ENCODE data around the gene HOXB9. TPM values are rescaled to one million over a fixed set of nuclear protein-coding genes. Genes with fewer than 3 reads are reported as not detected.

HOXB9 gene
- total and polyA plus RNA-seq, 10 of the 15 experiments (the other 5 are each of a cell fraction or from before 2014, with no cell fraction given) = 0.01 to 0.49 (median 0.09) TPM; not detected in 5

DNA sequence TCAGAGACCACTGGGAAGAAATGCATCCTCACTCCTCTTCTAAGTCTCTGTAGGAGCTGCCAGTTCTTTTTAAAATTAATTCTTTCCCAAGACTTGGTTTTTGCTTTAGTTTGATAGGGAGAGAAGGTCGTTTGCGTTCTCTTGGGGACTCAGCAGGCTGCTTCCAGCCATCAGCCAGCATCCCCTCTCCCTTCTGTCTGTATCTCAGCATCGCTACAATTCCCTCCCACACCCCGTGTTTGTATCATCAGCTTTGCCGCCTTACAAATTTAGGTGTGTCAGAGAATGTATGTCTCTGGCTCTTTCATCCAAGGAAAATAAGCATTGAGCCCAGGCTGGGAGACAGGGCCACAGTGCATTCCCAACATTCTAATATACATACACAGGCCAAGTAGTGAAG lies 26.8 kb downstream of the HOXB9 start:
- no peaks in the 10 kb centered on the region for H3K79me2 ChIP-seq (ENCODE audit: control insufficient read depth, insufficient read depth, low read length)
- POLR2A ChIA-PET = no interaction called here
- no peak overlapping the region for H3K4me2 ChIP-seq (ENCODE audit: control insufficient read depth, insufficient read depth)
- WGBS (ENCODE audit: insufficient coverage, insufficient replicate concordance, low lambda C conversion rate, missing lambda C conversion rate) = 81% methylated on average over 5 of the region's 5 CpGs
- BruUV-seq (replicated peaks) = no TSS peak
- DNase-seq (ENCODE audit: low read depth, low spot score) = no peak
- intact Hi-C loops (cut with micrococcal nuclease; ENCODE audit: unreplicated experiment) (no loop called here), in situ Hi-C loops (cut with MboI) (loop anchor here (5.0 kb wide), 1 partner anchor 337 kb away; no protein-coding TSS in a partner anchor)
- H3K27ac ChIP-seq (ENCODE audit: control insufficient read depth, insufficient read depth) = no peak overlapping the region
- TF ChIP-seq POU2F2 (IDR thresholded peaks at IDR 0.05; ENCODE audit: borderline replicate concordance, low read depth, low read length) (no peak), BRCA1 (IDR thresholded peaks at IDR 0.05; ENCODE audit: low read depth, low read length) (no peak), ETV6 (conservative IDR thresholded peaks at IDR 0.05 in 1 of 2, IDR thresholded peaks at IDR 0.05 in 1 of 2; ENCODE audit: borderline replicate concordance in 1 of 2, low read depth in 1 of 2) (no peak), ZNF384 (IDR thresholded peaks at IDR 0.05; ENCODE audit: borderline replicate concordance, low read depth, low read length) (no peak)
- RAD21 ChIA-PET (ENCODE audit: unreplicated experiment) = interaction anchor here (1.0 to 1.2 kb wide), 2 partner anchors 279 to 519 kb away, joined by 3 read pairs; no protein-coding TSS in a partner anchor
- peaks cover 10% of the 10 kb centered on the region for H3K4me1 ChIP-seq (ENCODE audit: control insufficient read depth, insufficient read depth, low read length)
- FAIRE-seq = no peak
- no peaks in the 10 kb centered on the region for H3K9me3 ChIP-seq (replicated peaks; ENCODE audit: control insufficient read depth, insufficient read depth, low read length)
- CTCF ChIA-PET = interaction anchor here (1.6 to 2.2 kb wide), 2 partner anchors 19 to 248 kb away, joined by 5 to 7 read pairs; no protein-coding TSS in a partner anchor
- ATAC-seq = no peak
- H3K4me3 ChIP-seq = no peak overlapping the region
- SMC1A ChIA-PET (ENCODE audit: uncharacterized antibody, unreplicated experiment) = interaction anchor here (0.8 to 1.1 kb wide), 2 partner anchors 11 to 264 kb away, joined by 3 to 4 read pairs; no protein-coding TSS in a partner anchor
- no peak overlapping the region for H2AFZ ChIP-seq (ENCODE audit: control insufficient read depth, low read depth, low read length)
- H3K9ac ChIP-seq (ENCODE audit: control insufficient read depth, insufficient read depth, low read length) = no peak overlapping the region
- peaks cover 15 to 47% of the 10 kb centered on the region in 2 experiments for H3K27me3 ChIP-seq (replicated peaks in 1 of 2; ENCODE audit: control insufficient read depth in 2 of 2, insufficient read depth in 2 of 2, low read length in 1 of 2)
- H4K20me1 ChIP-seq (ENCODE audit: control insufficient read depth, insufficient read depth) = no peaks in the 10 kb centered on the region
- H3K36me3 ChIP-seq (ENCODE audit: control insufficient read depth in 2 of 2, insufficient read depth in 2 of 2, low read length in 1 of 2) = no peaks in the 10 kb centered on the region

DNA sequence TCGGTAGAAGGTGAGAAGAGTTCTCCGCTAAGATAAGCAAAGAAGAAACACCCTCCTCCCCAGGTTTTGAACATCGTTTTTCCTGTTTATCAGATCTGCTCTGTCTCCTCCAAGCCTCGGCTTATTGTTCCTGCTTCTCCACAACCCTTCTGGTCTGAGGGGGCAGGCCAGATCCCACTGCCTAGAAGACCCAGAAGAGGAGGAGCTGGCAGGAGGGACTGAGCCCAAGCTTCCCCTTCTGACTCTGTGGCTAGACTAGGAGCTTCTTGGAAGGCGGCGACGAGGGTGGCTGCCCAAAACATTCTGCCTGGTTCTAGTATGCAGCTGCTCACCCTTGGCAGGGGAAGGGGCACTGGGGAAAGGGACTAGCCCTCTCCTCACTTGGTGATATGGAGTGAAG lies 27.4 kb downstream of the HOXB9 start:
- Histone ChIP-seq H3K27me3 (replicated peaks in 1 of 2; ENCODE audit: control insufficient read depth in 2 of 2, insufficient read depth in 2 of 2, low read length in 1 of 2) (peaks cover 15 to 47% of the 10 kb centered on the region in 2 experiments), H3K4me1 (ENCODE audit: control insufficient read depth, insufficient read depth, low read length) (peaks cover 10% of the 10 kb centered on the region), H3K27ac (ENCODE audit: control insufficient read depth, insufficient read depth) (no peak overlapping the region), H3K4me3 (no peak overlapping the region), H4K20me1 (ENCODE audit: control insufficient read depth, insufficient read depth) (no peaks in the 10 kb centered on the region), H3K4me2 (ENCODE audit: control insufficient read depth, insufficient read depth) (no peak overlapping the region), H3K36me3 (ENCODE audit: control insufficient read depth in 2 of 2, insufficient read depth in 2 of 2, low read length in 1 of 2) (no peaks in the 10 kb centered on the region), H3K79me2 (ENCODE audit: control insufficient read depth, insufficient read depth, low read length) (no peaks in the 10 kb centered on the region), H2AFZ (ENCODE audit: control insufficient read depth, low read depth, low read length) (no peak overlapping the region), H3K9ac (ENCODE audit: control insufficient read depth, insufficient read depth, low read length) (no peak overlapping the region), H3K9me3 (replicated peaks; ENCODE audit: control insufficient read depth, insufficient read depth, low read length) (no peaks in the 10 kb centered on the region)
- WGBS (ENCODE audit: insufficient coverage, insufficient replicate concordance, low lambda C conversion rate, missing lambda C conversion rate) = 43% methylated on average over 7 of the region's 7 CpGs
- ATAC-seq (no peak), DNase-seq (ENCODE audit: low read depth, low spot score) (no peak), FAIRE-seq (no peak)
- POLR2A ChIA-PET = no interaction called here
- CTCF ChIA-PET = interaction anchor here (1.6 to 2.2 kb wide), 2 partner anchors 20 to 247 kb away, joined by 5 to 7 read pairs; no protein-coding TSS in a partner anchor
- in situ Hi-C loops (cut with MboI) (loop anchor here (5.0 kb wide), 1 partner anchor 336 kb away; no protein-coding TSS in a partner anchor), intact Hi-C loops (cut with micrococcal nuclease; ENCODE audit: unreplicated experiment) (no loop called here)
- RAD21 ChIA-PET (ENCODE audit: unreplicated experiment) = interaction anchor here (1.0 to 1.2 kb wide), 2 partner anchors 280 to 518 kb away, joined by 3 read pairs; no protein-coding TSS in a partner anchor
- BruUV-seq (replicated peaks) = no TSS peak
- SMC1A ChIA-PET (ENCODE audit: uncharacterized antibody, unreplicated experiment) = interaction anchor here (0.8 to 1.1 kb wide), 2 partner anchors 10 to 263 kb away, joined by 3 to 4 read pairs; no protein-coding TSS in a partner anchor
- no peak for TF ChIP-seq SMAD5 (IDR thresholded peaks at IDR 0.05; ENCODE audit: low read depth)
- TF ChIP-seq RB1 (IDR thresholded peaks at IDR 0.05; ENCODE audit: borderline replicate concordance) = no peak
- no peak for TF ChIP-seq FOXM1 (IDR thresholded peaks at IDR 0.05; ENCODE audit: low read depth, low read length)
- no peak for TF ChIP-seq CUX1 (IDR thresholded peaks at IDR 0.05; ENCODE audit: insufficient replicate concordance, low read depth, low read length)
- no peak for TF ChIP-seq ATF7 (IDR thresholded peaks at IDR 0.05; ENCODE audit: low read depth)
- no peak for TF ChIP-seq TCF12 (IDR thresholded peaks at IDR 0.05; ENCODE audit: low read depth, low read length)
